Activated T-helper 1 cell treated with anti-CD3 and anti-CD28 coated beads, Interleukin-2, amount 50 U/mL, for 16 hours (primary cell): ENCODE data around the gene UBXN2A.
"Not testable (repeated sequence)": the region's sequence is repeated elsewhere in the genome, so short reads cannot be mapped to it uniquely, and the experiment has no call there.

Experiments used
- DNase-seq, 2 donors: peaks; one replicate each; pipeline ENCODE4 v3.0.0-alpha.2; 2020; ENCODE audit warnings: low read depth in 1 of 2, low spot score in 1 of 2

UBXN2A gene

GRCh38 chr2:23940718-23941620, 706 bp downstream of the UBXN2A start:
- no peak for DNase-seq

- no peak for DNase-seq
Measured at GRCh38 chr2:23941644-23942043, 1.4 kb downstream of the UBXN2A start.

GRCh38 chr2:23943666-23944065, 3.4 kb downstream of the UBXN2A start:
- DNase-seq, result no peak

- DNase-seq, result no peak
Measured at GRCh38 chr2:23944527-23944926, 4.3 kb downstream of the UBXN2A start.

GRCh38 chr2:23944976-23945375, 4.7 kb downstream of the UBXN2A start:
- no peak for DNase-seq

GRCh38 chr2:23947350-23947749, 7.1 kb downstream of the UBXN2A start:
- no peak for DNase-seq

- DNase-seq, result not testable (repeated sequence)
Measured at GRCh38 chr2:23952558-23952957, 12.3 kb downstream of the UBXN2A start.

- no peak for DNase-seq
Measured at GRCh38 chr2:23953625-23954024, 13.4 kb downstream of the UBXN2A start.

GRCh38 chr2:23954325-23955014, 14.2 kb downstream of the UBXN2A start:
- DNase-seq, result no peak

- DNase-seq, result no peak
Measured at GRCh38 chr2:23967846-23968245, 27.6 kb downstream of the UBXN2A start.

GRCh38 chr2:23976883-23977282, 36.6 kb downstream of the UBXN2A start:
- no peak for DNase-seq

- DNase-seq, result no peak
Measured at GRCh38 chr2:23988371-23988770, 48.1 kb downstream of the UBXN2A start.

GRCh38 chr2:23992931-23993330, 52.7 kb downstream of the UBXN2A start:
- DNase-seq, result no peak

GRCh38 chr2:23993736-23994269, 53.5 kb downstream of the UBXN2A start:
- no peak for DNase-seq

GRCh38 chr2:23994567-23994966, 54.3 kb downstream of the UBXN2A start:
- no peak for DNase-seq

GRCh38 chr2:24007693-24008092, 67.4 kb downstream of the UBXN2A start:
- DNase-seq, result no peak

GRCh38 chr2:24008672-24009366, 68.6 kb downstream of the UBXN2A start:
- DNase-seq, result no peak

GRCh38 chr2:24009367-24009679, 69.1 kb downstream of the UBXN2A start:
- no peak for DNase-seq

GRCh38 chr2:24009680-24010476, 69.6 kb downstream of the UBXN2A start, which contains the start of gene MFSD2B:
TSS of gene MFSD2B (plus strand) at chr2:24010085. CDS start at chr2:24010097, 12 bp downstream.
- no peak for DNase-seq

- DNase-seq, result no peak
Measured at GRCh38 chr2:24010477-24011249, 70.4 kb downstream of the UBXN2A start.
